DMS53 treated with DMSO at 0.1 percent for 48 hours (cell line): ENCODE measurements around the gene AXIN1.
"Not testable (repeated sequence)": the region's sequence is repeated elsewhere in the genome, so short reads cannot be mapped to it uniquely, and the experiment has no call there.

ENCODE experiments used
- DNase-seq: peaks from one replicate; lab custom pipeline; 2025; ENCODE audit not compliant: unreplicated experiment; lab: John Stamatoyannopoulos, UW

Gene AXIN1

GRCh38 chr16:354291-354881 is 1.9 kb upstream of the AXIN1 start:
- DNase-seq, result no peak

- no peak for DNase-seq
Observed at GRCh38 chr16:353404-354290, 1.1 kb upstream of the AXIN1 start.

- no peak for DNase-seq
Observed at GRCh38 chr16:351804-352520, 561 bp downstream of the AXIN1 start.

GRCh38 chr16:350203-350602 is 2.3 kb downstream of the AXIN1 start:
- DNase-seq, result no peak

- DNase-seq, result no peak
Observed at GRCh38 chr16:349211-349610, 3.3 kb downstream of the AXIN1 start.

- not testable (repeated sequence) for DNase-seq
Observed at GRCh38 chr16:348495-348894, 4.0 kb downstream of the AXIN1 start.

- no peak for DNase-seq
Observed at GRCh38 chr16:347203-347602, 5.3 kb downstream of the AXIN1 start.

GRCh38 chr16:346587-346986 is 5.9 kb downstream of the AXIN1 start:
- no peak for DNase-seq

GRCh38 chr16:345772-346171 is 6.8 kb downstream of the AXIN1 start:
- DNase-seq, result no peak

GRCh38 chr16:342455-343213 is 9.9 kb downstream of the AXIN1 start:
- DNase-seq, result no peak

GRCh38 chr16:341974-342336 is 10.6 kb downstream of the AXIN1 start:
- DNase-seq, result not testable (repeated sequence)

GRCh38 chr16:341095-341973 is 11.2 kb downstream of the AXIN1 start:
- DNase-seq, result not testable (repeated sequence)

- no peak for DNase-seq
Observed at GRCh38 chr16:340370-341091, 12.0 kb downstream of the AXIN1 start.

- no peak for DNase-seq
Observed at GRCh38 chr16:339680-340079, 12.8 kb downstream of the AXIN1 start.

GRCh38 chr16:337975-338575 is 14.4 kb downstream of the AXIN1 start:
- no peak for DNase-seq

- no peak for DNase-seq
Observed at GRCh38 chr16:337437-337836, 15.1 kb downstream of the AXIN1 start.

GRCh38 chr16:336269-336668 is 16.3 kb downstream of the AXIN1 start:
- DNase-seq, result no peak

- DNase-seq, result not testable (repeated sequence)
Observed at GRCh38 chr16:334861-335632, 17.5 kb downstream of the AXIN1 start.
